ENCODE results near the gene GXYLT1. TPM values are rescaled to one million over a fixed set of nuclear protein-coding genes. Genes with fewer than 3 reads are reported as not detected.
"Not testable (repeated sequence)": the region's sequence is repeated elsewhere in the genome, so short reads cannot be mapped to it uniquely, and the experiment has no call there.

The GXYLT1 gene
- total RNA-seq, 1 experiment from 2014 or later, result 28.8 TPM

- no peak for DNase-seq (ENCODE audit: low read depth)
Measured at GRCh38 chr12:42097971-42098370, 46.7 kb downstream of the GXYLT1 start.

GRCh38 chr12:42094277-42094676 is 50.4 kb downstream of the GXYLT1 start:
- DNase-seq (ENCODE audit: low read depth), result peak; percentile 80

GRCh38 chr12:42091769-42092168 is 52.9 kb downstream of the GXYLT1 start:
- peak; percentile 40 for DNase-seq (ENCODE audit: low read depth)

GRCh38 chr12:42090899-42091298 is 53.8 kb downstream of the GXYLT1 start:
- peak; percentile 50 for DNase-seq (ENCODE audit: low read depth)

- no peak for DNase-seq (ENCODE audit: low read depth)
Measured at GRCh38 chr12:42086031-42086430, 58.6 kb downstream of the GXYLT1 start.

- DNase-seq (ENCODE audit: low read depth), result no peak
Measured at GRCh38 chr12:42085594-42085993, 59.1 kb downstream of the GXYLT1 start.

GRCh38 chr12:42084522-42084921 is 60.2 kb downstream of the GXYLT1 start:
- no peak for DNase-seq (ENCODE audit: low read depth)

- no peak for DNase-seq (ENCODE audit: low read depth)
Measured at GRCh38 chr12:42076976-42077375, 67.7 kb downstream of the GXYLT1 start.

GRCh38 chr12:42070036-42070435 is 74.6 kb downstream of the GXYLT1 start:
- DNase-seq (ENCODE audit: low read depth), result no peak

- no peak for DNase-seq (ENCODE audit: low read depth)
Measured at GRCh38 chr12:42059127-42059526, 85.5 kb downstream of the GXYLT1 start.

GRCh38 chr12:42056130-42056529 is 88.5 kb downstream of the GXYLT1 start:
- DNase-seq (ENCODE audit: low read depth), result no peak

- no peak for DNase-seq (ENCODE audit: low read depth)
Measured at GRCh38 chr12:42053456-42053855, 91.2 kb downstream of the GXYLT1 start.

- DNase-seq (ENCODE audit: low read depth), result not testable (repeated sequence)
Measured at GRCh38 chr12:42048980-42049379, 95.7 kb downstream of the GXYLT1 start.

- DNase-seq (ENCODE audit: low read depth), result no peak
Measured at GRCh38 chr12:42039577-42039976, 105.1 kb downstream of the GXYLT1 start.

- peak; percentile 17 for DNase-seq (ENCODE audit: low read depth)
Measured at GRCh38 chr12:42039176-42039575, 105.5 kb downstream of the GXYLT1 start.

GRCh38 chr12:42031847-42032564 is 112.7 kb downstream of the GXYLT1 start:
- DNase-seq (ENCODE audit: low read depth), result no peak

Other genes with a start within 250 kb of the GXYLT1 start
- gene YAF2, start 93.4 kb upstream of the GXYLT1 start, total RNA-seq (2014; rRNA removed; shearing (Covaris generic)), result 11.5 and 16.7 TPM in 2 replicates
- 52.9 and 64.9 TPM in 2 replicates for gene ZCRB1, start 181.2 kb upstream of the GXYLT1 start, total RNA-seq (2014; rRNA removed; shearing (Covaris generic))
- gene PPHLN1, start 181.3 kb upstream of the GXYLT1 start, total RNA-seq (2014; rRNA removed; shearing (Covaris generic)), result 84.1 and 91.9 TPM in 2 replicates